GM21576 (cell line): Measurements from ENCODE around the gene SON.
"Not testable (repeated sequence)": the region's sequence is repeated elsewhere in the genome, so short reads cannot be mapped to it uniquely, and the experiment has no call there.

Source experiments
- ATAC-seq: cut with Tn5 transposase; IDR thresholded peaks from one replicate; pipeline ENCODE4 v1.9.1; 2021; ENCODE audit warnings: mild to moderate bottlenecking, moderate library complexity; ENCODE audit not compliant: unreplicated experiment

SON gene

GRCh38 chr21:33572350-33572749 is 29.5 kb downstream of the SON start:
- ATAC-seq: no peak

GRCh38 chr21:33576741-33577141 is 33.9 kb downstream of the SON start:
- not testable (repeated sequence) for ATAC-seq

- ATAC-seq: no peak
Measured at GRCh38 chr21:33578214-33578613, 35.4 kb downstream of the SON start.

DNA sequence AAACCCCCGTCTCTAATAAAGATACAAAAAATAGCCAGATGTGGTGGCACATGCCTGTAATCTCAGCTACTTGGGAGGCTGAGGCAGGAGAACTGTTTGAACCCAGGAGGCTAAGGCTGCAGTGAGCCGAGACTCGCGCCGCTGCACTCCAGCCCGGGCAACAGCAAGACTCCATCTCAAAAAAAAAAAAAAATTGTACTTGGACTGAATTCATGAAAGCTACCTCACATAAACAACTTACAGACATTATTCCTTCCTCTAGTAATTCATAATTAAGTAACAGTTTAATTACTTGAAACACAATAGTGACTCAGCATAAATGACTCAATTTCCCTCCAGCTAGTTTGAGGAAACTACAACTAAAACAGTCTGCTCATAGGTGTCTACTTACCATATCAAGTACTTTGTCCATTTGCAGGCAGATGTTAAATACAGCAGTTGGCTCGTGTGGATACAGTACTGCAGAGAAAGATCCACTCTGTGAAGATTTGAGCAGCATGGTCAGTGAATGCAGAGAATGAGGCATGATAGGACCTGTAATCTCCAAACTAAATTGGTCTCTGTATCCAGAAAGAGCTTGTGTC is 36.2 kb downstream of the SON start:
- ATAC-seq: no peak

- no peak for ATAC-seq
Measured at GRCh38 chr21:33584455-33584854, 41.6 kb downstream of the SON start.

- no peak for ATAC-seq
Measured at GRCh38 chr21:33586927-33587326, 44.1 kb downstream of the SON start.

GRCh38 chr21:33587792-33588484 is 45.1 kb downstream of the SON start:
- ATAC-seq: peak; percentile 10

- ATAC-seq: peak; percentile 72
Measured at GRCh38 chr21:33588485-33589335, 45.9 kb downstream of the SON start, which contains the start of gene DONSON. Gene DONSON, minus strand, starts transcription at chr21:33588684. Its CDS starts 43 bp downstream, at chr21:33588641.

GRCh38 chr21:33598051-33598450 is 55.2 kb downstream of the SON start:
- ATAC-seq: no peak

GRCh38 chr21:33608559-33608958 is 65.7 kb downstream of the SON start:
- no peak for ATAC-seq

GRCh38 chr21:33611006-33611744 is 68.3 kb downstream of the SON start:
- no peak for ATAC-seq

DNA sequence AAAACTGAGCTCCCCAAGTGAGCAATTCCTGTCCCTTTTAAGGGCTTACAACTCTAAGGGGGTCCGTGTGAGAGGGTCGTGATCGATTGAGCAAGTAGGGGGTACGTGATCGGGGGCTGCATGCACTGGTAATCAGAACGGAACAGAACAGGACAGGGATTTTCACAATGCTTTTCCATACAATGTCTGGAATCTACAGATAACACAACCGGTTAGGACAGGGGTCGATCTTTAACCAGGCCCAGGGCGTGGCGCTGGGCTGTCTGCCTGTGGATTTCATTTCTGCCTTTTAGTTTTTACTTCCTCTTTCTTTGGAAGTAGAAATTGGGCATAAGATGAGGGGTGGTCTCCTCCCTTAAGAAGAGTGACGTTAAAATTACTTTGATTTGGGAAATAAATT is 74.7 kb downstream of the SON start:
- not testable (repeated sequence) for ATAC-seq

DNA sequence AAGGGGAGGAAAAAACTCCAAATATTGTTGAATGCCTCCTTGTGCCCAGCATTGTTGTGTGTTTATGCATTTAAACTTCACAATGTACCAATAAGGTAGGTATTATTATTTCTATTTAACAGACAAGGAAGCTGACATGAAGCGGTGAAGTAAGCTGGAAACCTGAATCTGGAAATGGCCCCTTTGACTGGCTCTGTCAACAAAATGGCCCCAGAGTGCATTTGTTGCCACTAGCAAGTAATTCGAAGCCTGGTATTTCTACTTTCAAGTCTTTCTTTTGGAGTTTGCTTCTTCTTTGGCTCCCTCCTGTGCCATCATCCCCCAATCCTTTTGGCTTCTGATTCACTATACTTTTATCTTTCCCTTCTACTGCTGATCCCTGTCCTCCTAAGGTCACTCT is 75.6 kb downstream of the SON start:
- ATAC-seq: no peak

DNA sequence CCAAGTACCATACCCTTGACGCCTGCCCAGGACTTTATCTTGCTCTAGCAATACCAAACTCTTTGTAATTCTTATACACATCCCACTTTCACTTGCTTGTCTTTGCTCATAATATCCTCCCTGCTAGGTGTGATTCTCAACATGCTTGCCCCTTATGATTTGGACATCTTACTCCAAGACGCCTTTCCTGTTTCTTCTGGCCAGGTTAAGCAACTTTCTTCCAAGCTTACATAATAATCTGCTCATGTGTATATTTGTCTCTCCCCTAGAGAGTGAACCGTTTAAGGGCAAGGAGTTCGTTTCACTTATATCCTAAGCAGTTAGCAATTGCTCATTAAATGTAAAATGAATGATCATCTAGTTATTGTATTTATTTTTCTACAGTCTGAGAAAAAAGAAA is 76.9 kb downstream of the SON start:
- ATAC-seq: no peak

- no peak for ATAC-seq
Measured at GRCh38 chr21:33622253-33622652, 79.4 kb downstream of the SON start.

- ATAC-seq: not testable (repeated sequence)
Measured at GRCh38 chr21:33626151-33626550, 83.3 kb downstream of the SON start.
